KMS-11 (cell line): ENCODE data around the gene SLC40A1.

ENCODE experiments used
- H2AFZ ChIP-seq: fragments of 200-600 bp; sonication (generic); 2 replicates; pipeline ENCODE4 v1.6.1; 2016; ENCODE audit warnings: antibody characterized with exemption, mixed run types, low read depth
- H3K27ac ChIP-seq: fragments of 200-600 bp; sonication (generic); 2 replicates; pipeline ENCODE4 v1.6.1; 2016; ENCODE audit warnings: mild to moderate bottlenecking, mixed run types
- H3K27me3 ChIP-seq: fragments of 200-600 bp; sonication (generic); 2 replicates; pipeline ENCODE4 v1.6.1; 2017; ENCODE audit warnings: mild to moderate bottlenecking, low read depth, mixed run types, moderate library complexity; ENCODE audit not compliant: insufficient read depth
- H3K36me3 ChIP-seq: fragments of 200-600 bp; sonication (generic); 2 replicates; pipeline ENCODE4 v1.6.1; 2017; ENCODE audit warnings: mild to moderate bottlenecking, mixed run types; ENCODE audit not compliant: insufficient read depth
- H3K4me1 ChIP-seq: fragments of 200-600 bp; sonication (generic); 2 replicates; pipeline ENCODE4 v1.6.1; 2016; ENCODE audit warnings: mild to moderate bottlenecking, low read depth, mixed run types; ENCODE audit not compliant: poor library complexity, severe bottlenecking
- H3K4me2 ChIP-seq: fragments of 200-600 bp; sonication (generic); 2 replicates; pipeline ENCODE4 v1.7.0; 2016; ENCODE audit warnings: mild to moderate bottlenecking, mixed run types
- H3K4me3 ChIP-seq: fragments of 200-600 bp; sonication (generic); IDR thresholded peaks from 2 replicates; pipeline ENCODE4 v1.6.1; 2017; ENCODE audit warnings: low read depth, low read length, mixed read lengths; ENCODE audit not compliant: insufficient read depth
- H3K79me2 ChIP-seq: fragments of 200-600 bp; sonication (generic); 2 replicates; pipeline ENCODE4 v1.6.1; 2016; ENCODE audit warnings: low read depth, mixed run types; ENCODE audit not compliant: insufficient read depth
- H3K9ac ChIP-seq: fragments of 200-600 bp; sonication (generic); 2 replicates; pipeline ENCODE4 v1.6.1; 2016; ENCODE audit warnings: mild to moderate bottlenecking, mixed run types
- H4K20me1 ChIP-seq: fragments of 200-600 bp; sonication (generic); 2 replicates; pipeline ENCODE4 v1.6.1; 2016; ENCODE audit warnings: mild to moderate bottlenecking, mixed run types; ENCODE audit not compliant: insufficient read depth
- CTCF ChIP-seq: fragments of 200-600 bp; sonication (generic); conservative IDR thresholded peaks from 2 replicates; pipeline ENCODE4 v1.6.1; 2017; ENCODE audit warnings: low read depth, mild to moderate bottlenecking, antibody characterized with exemption, low read length, moderate library complexity, mixed read lengths

The SLC40A1 gene

GRCh38 chr2:189553504-189554088, 27.0 kb downstream of the SLC40A1 start:
- Histone ChIP-seq H2AFZ (no peak overlapping the region), H3K4me2 (no peak overlapping the region), H3K4me3 (no peak overlapping the region), H3K4me1 (peaks cover 11% of the 10 kb centered on the region), H4K20me1 (no peaks in the 10 kb centered on the region), H3K9ac (no peak overlapping the region), H3K27ac (no peak overlapping the region), H3K27me3 (no peaks in the 10 kb centered on the region), H3K79me2 (no peaks in the 10 kb centered on the region), H3K36me3 (no peaks in the 10 kb centered on the region)
- TF ChIP-seq CTCF = no peak

DNA sequence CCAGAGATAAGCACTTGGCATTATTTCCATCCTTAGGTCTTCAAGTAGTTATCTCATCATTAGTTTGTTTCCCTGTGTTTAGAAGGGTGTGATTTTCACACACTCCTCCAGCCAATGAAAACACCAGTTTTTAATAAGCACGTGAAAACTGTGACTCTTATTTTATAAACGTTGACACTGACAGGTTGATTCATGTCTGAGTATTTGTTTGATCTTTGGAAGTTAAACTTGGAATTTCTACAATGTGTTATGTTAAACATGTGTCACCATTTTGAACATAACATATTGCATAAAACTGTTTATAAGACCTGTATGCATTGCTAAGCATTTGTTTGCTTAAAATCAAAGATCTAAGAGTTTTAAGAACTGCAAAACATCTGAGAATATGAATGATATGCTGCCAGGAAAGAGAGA, 27.6 kb downstream of the SLC40A1 start:
- no peaks in the 10 kb centered on the region for H3K79me2 ChIP-seq
- no peak for TF ChIP-seq CTCF
- no peak overlapping the region for H2AFZ ChIP-seq
- no peak overlapping the region for H3K4me3 ChIP-seq
- no peaks in the 10 kb centered on the region for H3K36me3 ChIP-seq
- no peak overlapping the region for H3K9ac ChIP-seq
- H3K4me2 ChIP-seq = no peak overlapping the region
- H3K27me3 ChIP-seq = no peaks in the 10 kb centered on the region
- no peaks in the 10 kb centered on the region for H4K20me1 ChIP-seq
- no peak overlapping the region for H3K27ac ChIP-seq
- H3K4me1 ChIP-seq = peaks cover 16% of the 10 kb centered on the region

DNA sequence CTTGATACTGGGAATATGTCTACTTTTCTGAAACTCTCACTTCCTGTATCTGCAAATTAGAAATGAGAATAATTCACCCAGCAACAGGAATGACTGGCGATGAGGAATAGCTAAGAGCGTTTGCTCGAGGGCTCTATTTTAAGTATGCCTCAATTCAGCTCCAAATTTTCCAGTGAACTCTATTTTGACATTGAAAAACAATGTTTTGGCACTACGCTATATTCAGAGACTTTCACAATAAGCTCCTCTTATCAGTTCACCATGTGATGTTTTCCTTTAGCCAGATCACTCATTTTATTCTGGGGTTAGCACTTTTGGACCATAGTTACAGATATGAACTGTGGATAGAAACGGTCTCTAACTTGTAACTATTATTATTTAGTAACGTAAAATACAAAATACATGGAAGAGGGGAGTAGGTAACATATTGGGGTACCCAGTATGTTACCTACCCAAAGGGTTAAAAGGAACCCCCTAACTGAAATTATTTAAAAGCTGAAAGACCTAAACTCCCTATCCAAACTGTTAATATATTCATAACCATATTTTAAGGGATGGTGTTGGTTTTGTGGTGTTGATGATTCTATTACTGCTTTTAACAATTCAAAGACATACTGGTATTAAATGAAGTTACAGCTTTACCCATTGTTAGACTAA, 28.1 kb downstream of the SLC40A1 start:
- Histone ChIP-seq H3K79me2 (no peaks in the 10 kb centered on the region), H3K9ac (no peak overlapping the region), H3K27ac (no peak overlapping the region), H3K4me1 (peaks cover 16% of the 10 kb centered on the region), H2AFZ (no peak overlapping the region), H3K4me3 (no peak overlapping the region), H4K20me1 (no peaks in the 10 kb centered on the region), H3K36me3 (no peaks in the 10 kb centered on the region), H3K27me3 (no peaks in the 10 kb centered on the region), H3K4me2 (no peak overlapping the region)
- no peak for TF ChIP-seq CTCF

- Histone ChIP-seq H3K4me2 (no peak overlapping the region), H3K4me1 (peaks cover 16% of the 10 kb centered on the region), H3K36me3 (no peaks in the 10 kb centered on the region), H3K79me2 (no peaks in the 10 kb centered on the region), H3K27ac (no peak overlapping the region), H4K20me1 (no peaks in the 10 kb centered on the region), H3K27me3 (no peaks in the 10 kb centered on the region), H3K9ac (no peak overlapping the region), H3K4me3 (no peak overlapping the region), H2AFZ (no peak overlapping the region)
- TF ChIP-seq CTCF = no peak
Measured at GRCh38 chr2:189551808-189552207, 28.8 kb downstream of the SLC40A1 start.
